Measurements from ENCODE around the gene LRP1B. TPM values are rescaled to one million over a fixed set of nuclear protein-coding genes. Genes with fewer than 3 reads are reported as not detected.

Gene LRP1B
- total and polyA plus RNA-seq, 2 donors (not counting 1 experiment from before 2014, with no cell fraction given): not detected

DNA sequence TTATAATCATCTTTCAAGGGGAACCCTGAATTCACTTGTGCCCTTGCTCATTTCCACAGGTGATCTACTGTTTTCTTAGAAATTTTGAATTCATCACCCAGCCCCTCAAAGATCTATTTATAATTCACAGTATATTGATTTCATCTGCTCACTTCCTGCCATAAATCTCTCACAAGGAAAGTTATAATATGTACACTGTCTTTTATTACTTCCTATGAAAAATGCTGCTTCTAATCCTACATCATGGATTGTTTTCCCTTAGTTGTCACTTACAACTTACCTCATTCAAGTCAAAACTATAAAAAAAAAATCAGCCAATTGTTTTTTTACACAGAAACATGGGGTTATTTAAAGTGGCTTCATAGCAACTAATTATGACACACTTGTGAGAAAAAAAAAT lies 1443.0 kb downstream of the LRP1B start:
- Histone ChIP-seq H3K9ac (ENCODE audit: low read length) (no peak overlapping the region), H3K4me2 (replicated peaks; ENCODE audit: low read depth, low read length, poor library complexity, severe bottlenecking) (no peak overlapping the region), H3K4me1 (ENCODE audit: control insufficient read depth in 2 of 2, insufficient read depth in 2 of 2, low read length in 2 of 2) (no peaks in the 10 kb centered on the region), H2AFZ (ENCODE audit: insufficient read depth, low read depth, low read length, poor library complexity, severe bottlenecking) (no peak overlapping the region), H4K20me1 (ENCODE audit: control insufficient read depth, insufficient read depth, low read length, poor library complexity, severe bottlenecking) (no peaks in the 10 kb centered on the region), H3K36me3 (replicated peaks in 1 of 2; ENCODE audit: control extremely low read depth in 1 of 2, control insufficient read depth in 1 of 2, extremely low read depth in 1 of 2, insufficient read depth in 2 of 2, low read length in 1 of 2) (no peaks in the 10 kb centered on the region), H3K27ac (ENCODE audit: low read length in 2 of 2) (no peak overlapping the region), H3K79me2 (ENCODE audit: control insufficient read depth, insufficient read depth, low read length) (no peaks in the 10 kb centered on the region), H3K27me3 (replicated peaks in 1 of 4; ENCODE audit: control extremely low read depth in 1 of 4, control insufficient read depth in 3 of 4, insufficient read depth in 4 of 4, low read length in 3 of 4) (no peaks in the 10 kb centered on the region), H3K4me3 (ENCODE audit: control extremely low read depth in 1 of 5, extremely low read depth in 1 of 5, insufficient read depth in 1 of 5, low read depth in 2 of 5, low read length in 4 of 5) (no peak overlapping the region), H3K9me3 (ENCODE audit: control extremely low read depth in 1 of 3, control insufficient read depth in 2 of 3, insufficient read depth in 1 of 3, low read length in 2 of 3) (no peaks in the 10 kb centered on the region)
- H3K4me3 Mint-ChIP-seq: no peak overlapping the region
- intact Hi-C loops (cut with micrococcal nuclease): no loop called here
- no peak overlapping the region for H3K27ac Mint-ChIP-seq
- DNase-seq (no peak), ATAC-seq (ENCODE audit: low read depth) (no peak)
- CTCF ChIA-PET: no interaction called here
- H3K27me3 Mint-ChIP-seq: no peaks in the 10 kb centered on the region
- POLR2A ChIA-PET: no interaction called here
- TF ChIP-seq, protein P1, sequence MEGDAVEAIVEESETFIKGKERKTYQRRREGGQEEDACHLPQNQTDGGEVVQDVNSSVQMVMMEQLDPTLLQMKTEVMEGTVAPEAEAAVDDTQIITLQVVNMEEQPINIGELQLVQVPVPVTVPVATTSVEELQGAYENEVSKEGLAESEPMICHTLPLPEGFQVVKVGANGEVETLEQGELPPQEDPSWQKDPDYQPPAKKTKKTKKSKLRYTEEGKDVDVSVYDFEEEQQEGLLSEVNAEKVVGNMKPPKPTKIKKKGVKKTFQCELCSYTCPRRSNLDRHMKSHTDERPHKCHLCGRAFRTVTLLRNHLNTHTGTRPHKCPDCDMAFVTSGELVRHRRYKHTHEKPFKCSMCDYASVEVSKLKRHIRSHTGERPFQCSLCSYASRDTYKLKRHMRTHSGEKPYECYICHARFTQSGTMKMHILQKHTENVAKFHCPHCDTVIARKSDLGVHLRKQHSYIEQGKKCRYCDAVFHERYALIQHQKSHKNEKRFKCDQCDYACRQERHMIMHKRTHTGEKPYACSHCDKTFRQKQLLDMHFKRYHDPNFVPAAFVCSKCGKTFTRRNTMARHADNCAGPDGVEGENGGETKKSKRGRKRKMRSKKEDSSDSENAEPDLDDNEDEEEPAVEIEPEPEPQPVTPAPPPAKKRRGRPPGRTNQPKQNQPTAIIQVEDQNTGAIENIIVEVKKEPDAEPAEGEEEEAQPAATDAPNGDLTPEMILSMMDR (IDR thresholded peaks at IDR 0.05): no peak
- TF ChIP-seq EZH2 (IDR thresholded peaks at IDR 0.05; ENCODE audit: borderline replicate concordance, insufficient read depth, low read depth, low read length, poor library complexity, severe bottlenecking): no peak
- no peaks in the 10 kb centered on the region for H3K4me1 Mint-ChIP-seq
- H3K9me3 Mint-ChIP-seq (ENCODE audit: insufficient read depth): peaks cover 2% of the 10 kb centered on the region

DNA sequence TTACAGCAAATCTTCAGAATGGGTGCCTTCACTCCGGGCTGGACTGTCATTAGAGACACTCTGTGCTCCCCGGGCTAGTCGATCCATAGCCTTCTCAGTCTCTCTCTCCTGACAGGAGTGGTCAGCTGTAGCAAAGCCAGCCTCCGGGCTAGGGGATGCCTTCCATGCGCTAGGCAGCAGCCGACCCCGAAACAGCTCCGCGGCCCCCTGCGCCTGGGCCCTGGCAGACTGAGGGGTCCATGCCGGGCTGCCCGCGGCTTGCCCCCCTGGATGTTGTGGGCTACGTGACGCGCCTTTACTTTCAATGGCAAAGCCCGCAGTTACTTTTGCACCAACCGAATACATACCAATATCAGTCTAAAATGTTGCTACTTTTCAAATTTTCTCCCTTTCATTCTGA lies 1447.2 kb downstream of the LRP1B start:
- WGBS (ENCODE audit: insufficient coverage): 92% methylated on average over 13 of the region's 18 CpGs
- H3K4me3 ChIP-seq (ENCODE audit: control extremely low read depth in 1 of 5, extremely low read depth in 1 of 5, insufficient read depth in 1 of 5, low read depth in 2 of 5, low read length in 4 of 5): no peak overlapping the region

More for the DNA sequence above, 1447.2 kb downstream of the LRP1B start:
- no peak overlapping the region for H2AFZ ChIP-seq (ENCODE audit: insufficient read depth, low read depth, low read length, poor library complexity, severe bottlenecking)
- ChIA-PET CTCF (no interaction called here), POLR2A (no interaction called here)
- H3K4me1 ChIP-seq (ENCODE audit: control insufficient read depth in 2 of 2, insufficient read depth in 2 of 2, low read length in 2 of 2): no peaks in the 10 kb centered on the region
- Mint-ChIP-seq H3K9me3 (ENCODE audit: insufficient read depth) (peaks cover 6% of the 10 kb centered on the region), H3K27ac (no peak overlapping the region), H3K4me1 (no peaks in the 10 kb centered on the region), H3K4me3 (no peak overlapping the region), H3K27me3 (no peaks in the 10 kb centered on the region)
- intact Hi-C loops (cut with micrococcal nuclease): no loop called here
- no peak for DNase-seq
- no peak overlapping the region for H3K9ac ChIP-seq (ENCODE audit: low read length)
- H3K4me2 ChIP-seq (replicated peaks; ENCODE audit: low read depth, low read length, poor library complexity, severe bottlenecking): no peak overlapping the region
- TF ChIP-seq, protein P1 (IDR thresholded peaks at IDR 0.05): no peak
- no peak for TF ChIP-seq EZH2 (IDR thresholded peaks at IDR 0.05; ENCODE audit: borderline replicate concordance, insufficient read depth, low read depth, low read length, poor library complexity, severe bottlenecking)
- no peak for ATAC-seq (ENCODE audit: low read depth)
- H3K36me3 ChIP-seq (replicated peaks in 1 of 2; ENCODE audit: control extremely low read depth in 1 of 2, control insufficient read depth in 1 of 2, extremely low read depth in 1 of 2, insufficient read depth in 2 of 2, low read length in 1 of 2): no peaks in the 10 kb centered on the region
- H4K20me1 ChIP-seq (ENCODE audit: control insufficient read depth, insufficient read depth, low read length, poor library complexity, severe bottlenecking): no peaks in the 10 kb centered on the region
- H3K79me2 ChIP-seq (ENCODE audit: control insufficient read depth, insufficient read depth, low read length): no peaks in the 10 kb centered on the region
- H3K9me3 ChIP-seq (ENCODE audit: control extremely low read depth in 1 of 3, control insufficient read depth in 2 of 3, insufficient read depth in 1 of 3, low read length in 2 of 3): no peaks in the 10 kb centered on the region
- H3K27me3 ChIP-seq (replicated peaks in 1 of 4; ENCODE audit: control extremely low read depth in 1 of 4, control insufficient read depth in 3 of 4, insufficient read depth in 4 of 4, low read length in 3 of 4): no peaks in the 10 kb centered on the region
- no peak overlapping the region for H3K27ac ChIP-seq (ENCODE audit: low read length in 2 of 2)
